Spinal cord (tissue), 10 donors: ENCODE results near the gene CD69. TPM values are rescaled to one million over a fixed set of nuclear protein-coding genes. Genes with fewer than 3 reads are reported as not detected.
A peak's percentile ranks its signal among the peaks of the same experiment; 100 is the strongest.
"Not testable (repeated sequence)": the region's sequence is repeated elsewhere in the genome, so short reads cannot be mapped to it uniquely, and the experiment has no call there.

ENCODE experiments used
- DNase-seq, 6 donors: peaks; one replicate each; pipeline versions ENCODE4 v3.0.0 to v3.0.0-alpha.2; 2013 to 2015; ENCODE audit warnings: low spot score in 6 of 6, low read depth in 4 of 6
- H3K27ac ChIP-seq: one replicate; pipeline ENCODE4 v1.5.1; 2013; ENCODE audit warnings: low read depth, low read length, control low read depth
- H3K27me3 ChIP-seq: one replicate; pipeline ENCODE4 v1.6.1; 2013; ENCODE audit warnings: low read length; ENCODE audit not compliant: control insufficient read depth, insufficient read depth
- H3K36me3 ChIP-seq: one replicate; pipeline ENCODE4 v1.6.1; 2013; ENCODE audit warnings: low read length; ENCODE audit not compliant: control insufficient read depth, insufficient read depth
- H3K4me1 ChIP-seq: one replicate; pipeline ENCODE4 v1.6.1; 2013; ENCODE audit warnings: low read length; ENCODE audit not compliant: control insufficient read depth, insufficient read depth
- H3K4me3 ChIP-seq: one replicate; pipeline ENCODE4 v1.5.1; 2013; ENCODE audit warnings: low read depth, low read length, control low read depth
- H3K9me3 ChIP-seq: one replicate; pipeline ENCODE4 v1.6.1; 2013; ENCODE audit warnings: low read length; ENCODE audit not compliant: control insufficient read depth, insufficient read depth
- WGBS: methylation state at CpG from one replicate; pipeline ENCODE4 v1.1.5; 2013; ENCODE audit warnings: missing lambda C conversion rate; ENCODE audit not compliant: insufficient coverage; 5-methylcytosine and 5-hydroxymethylcytosine counted together
- polyA plus RNA-seq, 2 donors: library from polyadenylated mRNA; unstranded; fragments of 120-200 nt; gene quantifications; one replicate each; pipeline ENCODE4 v1.2.1, GENCODE V29; 2013; ENCODE audit not compliant: insufficient read length in 2 of 2
- total RNA-seq, 2 donors: library from RNA; depleted of rRNA in 1 of 2; stranded (reverse); fragments of 120-200 nt in 1 of 2; fragments of >200 nt in 1 of 2; gene quantifications; one replicate each; pipeline versions ENCODE4 v1.2.3 to v1.2.4, GENCODE V29; 2013 to 2014
- donor health status: healthy.

CD69 gene
- total and polyA plus RNA-seq, 4 donors = 0.63 to 9.6 (median 1.6) TPM

DNA sequence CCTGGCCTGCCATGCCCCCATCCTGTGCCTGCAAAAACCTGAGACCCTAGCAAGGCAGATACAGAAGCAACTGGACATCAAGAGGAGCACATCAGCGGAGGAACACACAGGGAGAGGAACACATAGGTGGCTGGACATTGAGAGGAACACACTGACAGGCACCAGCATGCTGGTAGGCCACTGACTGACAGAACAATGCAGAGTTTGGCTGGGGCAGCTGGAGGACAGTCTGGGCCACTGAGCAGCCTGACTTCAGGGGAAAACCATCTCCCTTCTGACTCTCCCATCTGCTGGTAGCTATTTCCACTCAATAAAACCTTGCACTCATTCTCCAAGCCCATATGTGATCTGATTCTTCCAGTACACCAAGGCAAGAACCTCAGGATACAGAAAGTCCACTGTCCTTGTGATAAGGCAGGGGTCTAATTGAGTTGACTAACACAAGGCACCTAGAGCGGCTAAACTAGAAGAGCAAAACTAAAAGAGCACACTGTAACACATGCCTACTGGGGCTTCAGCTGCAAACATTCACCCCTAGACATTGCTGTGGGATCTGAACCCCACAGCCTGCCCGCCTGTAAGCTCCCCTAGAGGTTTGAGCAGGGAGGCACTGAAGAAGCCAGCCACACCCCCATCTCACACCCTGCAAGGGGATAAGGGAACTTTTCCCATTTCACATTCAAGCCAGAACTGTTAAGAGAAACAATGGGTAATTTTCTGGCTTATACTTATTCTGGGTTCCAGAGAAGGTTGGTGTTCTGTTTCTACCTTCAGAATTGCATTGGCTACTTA lies 49.9 kb downstream of the CD69 start:
- no peaks in the 10 kb centered on the region for H3K27me3 ChIP-seq
- no peak overlapping the region for H3K4me3 ChIP-seq
- H3K4me1 ChIP-seq = no peaks in the 10 kb centered on the region
- WGBS = 90% methylated on average over 2 of the region's 3 CpGs
- H3K27ac ChIP-seq = no peak overlapping the region
- no peaks in the 10 kb centered on the region for H3K9me3 ChIP-seq
- DNase-seq = no peak
- no peaks in the 10 kb centered on the region for H3K36me3 ChIP-seq

DNA sequence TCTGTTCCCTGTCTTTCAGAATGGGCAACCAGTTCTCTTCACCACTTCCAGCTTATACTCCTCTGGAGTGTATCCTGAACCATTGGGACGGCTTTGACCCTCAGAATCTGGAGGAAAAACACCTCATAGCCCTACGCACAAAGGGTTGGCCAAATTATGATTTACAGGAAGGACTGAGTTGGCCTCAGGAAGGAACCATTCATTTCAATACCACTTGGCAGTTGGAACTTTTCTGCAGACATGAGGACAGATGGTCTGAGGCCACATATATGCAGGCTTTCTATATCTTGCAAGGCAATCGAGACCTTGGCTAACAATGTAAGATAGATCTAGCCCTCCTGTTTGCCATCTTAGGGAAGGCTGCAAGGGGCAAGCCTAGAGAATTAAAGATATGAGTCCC lies 51.8 kb downstream of the CD69 start:
- Histone ChIP-seq H3K9me3 (no peaks in the 10 kb centered on the region), H3K4me1 (no peaks in the 10 kb centered on the region), H3K36me3 (no peaks in the 10 kb centered on the region), H3K27me3 (no peaks in the 10 kb centered on the region), H3K27ac (no peak overlapping the region), H3K4me3 (no peak overlapping the region)
- WGBS = 88% methylated on average over 3 of the region's 3 CpGs
- DNase-seq = no peak

DNA sequence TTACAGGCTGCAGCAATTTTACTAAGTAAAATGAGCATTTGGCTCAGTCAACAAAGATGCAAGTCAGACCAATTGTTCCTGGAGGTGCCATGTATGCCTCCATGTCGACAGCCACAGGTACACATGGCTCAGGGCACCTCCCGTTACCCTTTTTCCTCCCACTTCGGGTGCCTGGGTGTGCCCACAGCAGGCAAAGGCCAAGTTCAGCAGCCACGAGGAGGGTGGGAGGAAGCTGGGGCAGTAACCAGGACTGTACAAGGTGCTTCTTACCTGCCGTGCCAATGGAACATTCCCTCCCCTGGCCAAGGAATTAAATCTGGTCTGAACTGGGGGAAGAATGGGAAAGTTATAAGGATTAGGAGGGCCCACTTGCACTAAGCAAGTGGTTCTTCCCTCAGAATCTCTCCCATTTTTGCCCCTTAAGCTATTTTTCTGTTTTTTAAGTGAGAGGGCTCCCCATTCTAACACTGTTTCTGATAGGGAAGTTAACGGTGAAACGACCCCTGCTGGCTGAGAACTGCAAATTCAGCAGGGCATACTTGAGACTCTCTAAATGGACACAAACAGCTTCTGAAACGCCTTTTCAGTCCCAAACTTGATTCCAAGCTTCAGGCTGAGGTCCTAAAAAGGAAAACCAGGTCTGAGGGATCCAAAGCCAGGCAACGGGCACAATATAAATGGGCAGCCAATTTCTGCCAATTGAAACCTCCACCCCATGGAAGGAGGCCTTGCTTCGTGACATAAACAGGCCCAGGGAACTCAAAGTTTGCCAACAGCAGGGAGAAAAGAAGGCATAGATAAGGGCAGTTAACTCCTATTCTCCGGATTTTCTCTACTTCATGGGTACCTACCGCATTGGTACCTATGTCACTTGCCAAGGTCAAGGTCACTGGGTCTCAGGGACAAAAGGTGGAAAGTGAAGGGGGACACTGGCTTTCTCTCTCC lies 52.6 kb downstream of the CD69 start:
- H3K27me3 ChIP-seq = no peaks in the 10 kb centered on the region
- H3K4me1 ChIP-seq = no peaks in the 10 kb centered on the region
- no peaks in the 10 kb centered on the region for H3K36me3 ChIP-seq
- H3K4me3 ChIP-seq = no peak overlapping the region
- H3K27ac ChIP-seq = no peak overlapping the region
- 62% methylated on average over 7 of the region's 12 CpGs for WGBS
- no peaks in the 10 kb centered on the region for H3K9me3 ChIP-seq
- DNase-seq = peak in 4 of 6 donors; percentile 17 to 74 (median 43)

DNA sequence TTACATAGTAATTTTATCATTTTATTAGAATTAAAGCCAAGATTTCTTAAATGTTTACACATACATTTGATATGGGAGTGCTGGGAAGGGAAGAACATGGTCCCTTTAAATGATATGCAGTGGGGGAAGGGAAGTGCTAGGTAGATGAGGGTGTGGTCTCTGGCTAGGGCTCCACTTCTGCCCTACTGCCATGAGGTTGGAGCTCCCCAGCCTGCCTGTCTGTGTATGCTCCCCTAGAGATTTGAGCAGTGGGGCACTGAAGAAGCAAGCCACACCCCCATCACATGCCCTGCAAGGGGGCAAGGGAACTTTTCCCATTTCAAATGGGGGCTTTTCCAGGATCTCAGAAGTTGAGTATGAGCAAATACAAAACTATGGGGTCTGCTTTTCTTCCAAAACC lies 53.3 kb downstream of the CD69 start:
- H3K4me3 ChIP-seq = no peak overlapping the region

DNA sequence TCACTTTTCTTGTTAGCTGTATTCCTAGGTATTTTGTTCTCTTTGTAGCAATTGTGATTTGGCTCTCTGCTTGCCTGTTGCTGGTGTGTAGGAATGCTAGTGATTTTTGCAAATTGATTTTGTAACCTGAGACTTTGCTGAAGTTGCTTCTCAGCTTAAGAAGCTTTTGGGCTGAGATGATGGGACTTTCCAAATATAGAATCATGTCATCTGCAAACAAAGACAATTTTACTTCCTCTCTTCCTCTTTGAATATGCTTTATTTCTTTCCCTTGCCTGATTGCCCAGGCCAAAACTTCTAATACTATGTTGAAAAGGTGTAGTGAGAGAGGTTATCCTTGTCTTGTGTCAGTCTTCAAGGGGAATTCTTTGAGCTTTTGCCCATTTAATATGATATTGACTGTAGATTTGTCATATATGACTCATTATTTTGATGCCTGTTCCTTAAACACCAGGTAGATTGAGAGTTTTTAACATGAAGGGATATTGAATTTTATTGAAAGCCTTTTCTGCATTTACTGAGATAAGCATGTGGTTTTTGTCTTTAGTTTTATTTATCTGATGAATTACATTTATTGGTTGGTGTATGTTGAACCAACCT lies 54.5 kb downstream of the CD69 start:
- H3K36me3 ChIP-seq = no peaks in the 10 kb centered on the region
- no peaks in the 10 kb centered on the region for H3K4me1 ChIP-seq
- no peaks in the 10 kb centered on the region for H3K27me3 ChIP-seq
- no peaks in the 10 kb centered on the region for H3K9me3 ChIP-seq
- no peak for DNase-seq
- H3K27ac ChIP-seq = no peak overlapping the region
- no peak overlapping the region for H3K4me3 ChIP-seq

More for the DNA sequence above, 53.3 kb downstream of the CD69 start:
- DNase-seq = no peak
- H3K27me3 ChIP-seq = no peaks in the 10 kb centered on the region
- H3K27ac ChIP-seq = no peak overlapping the region
- no peaks in the 10 kb centered on the region for H3K36me3 ChIP-seq
- H3K4me1 ChIP-seq = no peaks in the 10 kb centered on the region
- no peaks in the 10 kb centered on the region for H3K9me3 ChIP-seq

DNA sequence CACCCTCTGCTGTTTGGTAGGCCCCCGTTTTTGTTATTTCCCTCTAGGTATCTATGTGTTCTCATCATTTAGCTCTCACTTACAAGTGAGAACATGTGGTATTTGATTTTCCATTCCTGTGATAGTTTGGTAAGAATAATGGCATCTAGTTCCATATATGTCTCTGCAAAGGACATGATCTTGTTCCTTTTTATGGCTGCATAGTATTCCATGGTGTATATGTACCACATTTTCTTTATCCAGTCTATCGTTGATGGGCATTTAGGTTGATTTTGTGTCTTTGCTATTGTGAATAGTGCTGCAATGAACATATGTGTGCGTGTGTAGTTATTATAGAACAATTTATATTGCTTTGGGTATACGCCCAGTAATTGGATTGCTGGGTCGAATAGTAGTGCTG lies 56.1 kb downstream of the CD69 start:
- DNase-seq, H3K27ac ChIP-seq, H3K9me3 ChIP-seq, H3K36me3 ChIP-seq, H3K4me3 ChIP-seq, H3K4me1 ChIP-seq, H3K27me3 ChIP-seq: not testable (repeated sequence)
- no CpG with 5 or more reads among the region's 5 CpGs for WGBS

Other genes starting within 250 kb of the CD69 start
- under 1 TPM; 0.30 to 0.33 TPM for gene KLRB1, start 153.0 kb downstream of the CD69 start, total RNA-seq
- under 1 TPM in 1 of 2 donors, not detected in 1; 0.26 TPM for gene KLRB1, start 153.0 kb downstream of the CD69 start, polyA plus RNA-seq
- 10 to 100 TPM; 11.0 to 11.1 TPM for gene CLEC2D, start 91.2 kb downstream of the CD69 start, total RNA-seq
- 10 to 100 TPM in 1 of 2 donors, 1 to 10 TPM in 1; 9.6 to 17.5 TPM for gene CLEC2D, start 91.2 kb downstream of the CD69 start, polyA plus RNA-seq
- gene CLECL1, start 27.8 kb downstream of the CD69 start, total RNA-seq = under 1 TPM in 1 of 2 donors, not detected in 1; 0.28 TPM
- not detected for gene CLECL1, start 27.8 kb downstream of the CD69 start, polyA plus RNA-seq
- gene KLRF1, start 66.6 kb upstream of the CD69 start, total RNA-seq = under 1 TPM; 0.22 to 0.40 TPM
- under 1 TPM; 0.21 to 0.24 TPM for gene KLRF1, start 66.6 kb upstream of the CD69 start, polyA plus RNA-seq
- gene CLEC2B, start 108.5 kb upstream of the CD69 start, total RNA-seq = 10 to 100 TPM; 13.7 to 18.7 TPM
- gene CLEC2B, start 108.5 kb upstream of the CD69 start, polyA plus RNA-seq = 1 to 10 TPM in 1 of 2 donors, under 1 TPM in 1; 0.90 to 2.4 TPM
- gene KLRF2, start 120.6 kb upstream of the CD69 start, total RNA-seq = not detected
- not detected for gene KLRF2, start 120.6 kb upstream of the CD69 start, polyA plus RNA-seq
- gene CLEC2A, start 171.5 kb upstream of the CD69 start, total RNA-seq = under 1 TPM in 1 of 2 donors, not detected in 1; 0.17 TPM
- not detected for gene CLEC2A, start 171.5 kb upstream of the CD69 start, polyA plus RNA-seq
- 10 to 100 TPM in 1 of 2 donors, under 1 TPM in 1; 0.33 to 10.8 TPM for gene CLEC12A, start 210.5 kb upstream of the CD69 start, total RNA-seq
- 1 to 10 TPM in 1 of 2 donors, under 1 TPM in 1; 0.75 to 1.6 TPM for gene CLEC12A, start 210.5 kb upstream of the CD69 start, polyA plus RNA-seq
- gene CLEC1B, start 238.2 kb upstream of the CD69 start, total RNA-seq = under 1 TPM; 0.50 to 0.69 TPM
- under 1 TPM in 1 of 2 donors, not detected in 1; 0.30 TPM for gene CLEC1B, start 238.2 kb upstream of the CD69 start, polyA plus RNA-seq
- gene CLEC12B, start 249.7 kb upstream of the CD69 start, total RNA-seq = 1 to 10 TPM in 1 of 2 donors, not detected in 1; 1.2 TPM
- under 1 TPM in 1 of 2 donors, not detected in 1; 0.06 TPM for gene CLEC12B, start 249.7 kb upstream of the CD69 start, polyA plus RNA-seq